Bronchial epithelial cell (primary cell): ENCODE measurements around the gene MTHFD1. TPM values are rescaled to one million over a fixed set of nuclear protein-coding genes. Genes with fewer than 3 reads are reported as not detected.

Source experiments
- DNase-seq: peaks from one replicate; pipeline ENCODE4 v3.0.0-alpha.2; 2010; ENCODE audit warnings: low read depth
- FAIRE-seq: peaks from 2 replicates; lab custom pipeline; 2011; peaks lifted over from hg19 to GRCh38; lab: Jason Lieb, UNC
- H3K27me3 ChIP-seq: 2 replicates; pipeline ENCODE4 v1.5.1; 2011; ENCODE audit warnings: low read length; ENCODE audit not compliant: control insufficient read depth, insufficient read depth
- H3K36me3 ChIP-seq: 2 replicates; pipeline ENCODE4 v1.5.1; 2011; ENCODE audit warnings: low read length; ENCODE audit not compliant: control insufficient read depth, insufficient read depth
- H3K4me3 ChIP-seq: 2 replicates; pipeline ENCODE4 v1.5.1; 2011; ENCODE audit warnings: mild to moderate bottlenecking, low read depth, low read length, control low read depth
- total RNA-seq: library from RNA; depleted of rRNA; stranded (reverse); fragments of >200 nt; gene quantifications from 2 replicates; pipeline ENCODE4 v1.2.1, GENCODE V29; 2014
- TF ChIP-seq, protein P1 (sequence below): IDR thresholded peaks from 2 replicates; pipeline ENCODE4 v1.5.1; 2011; ENCODE audit warnings: mild to moderate bottlenecking, moderate library complexity, low read length, control low read depth, inconsistent platforms; ENCODE audit not compliant: insufficient read depth, severe bottlenecking

MTHFD1 gene
- total RNA-seq, 1 donor from 2014 or later, result 35.5 TPM

- TF ChIP-seq, protein P1, sequence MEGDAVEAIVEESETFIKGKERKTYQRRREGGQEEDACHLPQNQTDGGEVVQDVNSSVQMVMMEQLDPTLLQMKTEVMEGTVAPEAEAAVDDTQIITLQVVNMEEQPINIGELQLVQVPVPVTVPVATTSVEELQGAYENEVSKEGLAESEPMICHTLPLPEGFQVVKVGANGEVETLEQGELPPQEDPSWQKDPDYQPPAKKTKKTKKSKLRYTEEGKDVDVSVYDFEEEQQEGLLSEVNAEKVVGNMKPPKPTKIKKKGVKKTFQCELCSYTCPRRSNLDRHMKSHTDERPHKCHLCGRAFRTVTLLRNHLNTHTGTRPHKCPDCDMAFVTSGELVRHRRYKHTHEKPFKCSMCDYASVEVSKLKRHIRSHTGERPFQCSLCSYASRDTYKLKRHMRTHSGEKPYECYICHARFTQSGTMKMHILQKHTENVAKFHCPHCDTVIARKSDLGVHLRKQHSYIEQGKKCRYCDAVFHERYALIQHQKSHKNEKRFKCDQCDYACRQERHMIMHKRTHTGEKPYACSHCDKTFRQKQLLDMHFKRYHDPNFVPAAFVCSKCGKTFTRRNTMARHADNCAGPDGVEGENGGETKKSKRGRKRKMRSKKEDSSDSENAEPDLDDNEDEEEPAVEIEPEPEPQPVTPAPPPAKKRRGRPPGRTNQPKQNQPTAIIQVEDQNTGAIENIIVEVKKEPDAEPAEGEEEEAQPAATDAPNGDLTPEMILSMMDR, result no peak
- FAIRE-seq, result no peak
- H3K27me3 ChIP-seq, result no peaks in the 10 kb centered on the region
- no peak overlapping the region for H3K4me3 ChIP-seq
- DNase-seq, result no peak
- H3K36me3 ChIP-seq, result no peaks in the 10 kb centered on the region
Observed at GRCh38 chr14:64496764-64497163, 108.6 kb downstream of the MTHFD1 start.

- H3K4me3 ChIP-seq, result no peak overlapping the region
- no peaks in the 10 kb centered on the region for H3K27me3 ChIP-seq
- DNase-seq, result no peak
- no peaks in the 10 kb centered on the region for H3K36me3 ChIP-seq
- no peak for FAIRE-seq
- TF ChIP-seq, protein P1, result no peak
Observed at GRCh38 chr14:64500088-64500487, 111.9 kb downstream of the MTHFD1 start.

- TF ChIP-seq, protein P1, result no peak
- no peaks in the 10 kb centered on the region for H3K27me3 ChIP-seq
- no peak overlapping the region for H3K4me3 ChIP-seq
- FAIRE-seq (no peak), DNase-seq (peak; percentile 33)
- H3K36me3 ChIP-seq, result no peaks in the 10 kb centered on the region
Observed at GRCh38 chr14:64501411-64502171, 113.4 kb downstream of the MTHFD1 start.

DNA sequence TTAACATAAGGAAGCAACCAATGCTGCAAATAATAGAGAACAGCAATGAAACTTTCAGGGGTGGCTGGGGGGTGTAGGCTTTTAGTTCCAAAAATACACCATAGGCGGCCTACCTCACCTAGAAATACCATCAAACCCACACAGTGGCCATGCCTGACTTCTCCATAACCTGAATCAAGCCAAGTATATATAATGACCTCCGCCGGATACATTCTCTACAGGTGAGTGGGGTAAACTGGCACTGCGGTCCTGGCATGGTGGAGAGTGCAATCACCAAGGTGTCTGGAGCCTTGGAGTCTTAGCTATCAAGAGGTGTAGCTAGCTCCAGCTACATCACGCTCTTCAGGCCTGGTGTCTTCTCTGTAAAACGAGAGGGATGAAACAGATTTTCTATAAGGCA is 114.3 kb downstream of the MTHFD1 start:
- H3K27me3 ChIP-seq, result no peaks in the 10 kb centered on the region
- H3K36me3 ChIP-seq, result no peaks in the 10 kb centered on the region
- DNase-seq (no peak), FAIRE-seq (no peak)
- TF ChIP-seq, protein P1, result no peak
- peak overlapping the region; percentile 56 for H3K4me3 ChIP-seq

DNA sequence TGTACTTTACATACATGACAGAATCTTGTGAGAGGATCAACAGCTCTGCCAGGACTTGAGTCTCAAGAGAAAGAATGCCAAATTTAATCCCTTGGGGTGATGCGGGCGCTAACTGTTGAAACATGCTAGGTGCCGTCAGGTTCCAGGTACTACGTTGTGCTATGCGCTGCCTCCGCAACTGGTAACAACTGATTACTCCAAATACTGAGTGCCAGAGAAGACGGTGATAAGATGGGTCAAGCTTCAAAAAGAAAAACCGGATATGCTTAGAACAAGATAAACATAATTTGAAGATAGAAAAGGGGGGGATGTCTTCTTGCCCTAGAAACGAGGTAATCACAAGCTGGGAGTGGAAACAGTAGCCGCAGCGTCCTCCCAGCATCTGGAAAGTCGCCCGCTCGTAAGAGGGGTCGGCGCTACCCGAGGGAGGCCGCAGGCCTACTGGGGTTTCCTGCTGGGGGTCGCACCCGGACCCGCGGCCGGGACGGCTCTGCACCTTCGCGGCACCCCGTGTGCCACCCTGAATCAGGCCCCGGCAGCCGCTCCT is 114.8 kb downstream of the MTHFD1 start:
- Histone ChIP-seq H3K36me3 (no peaks in the 10 kb centered on the region), H3K27me3 (no peaks in the 10 kb centered on the region), H3K4me3 (peak overlapping the region; percentile 56)
- peak; percentile 78 for DNase-seq
- TF ChIP-seq, protein P1, result no peak
- no peak for FAIRE-seq
